D721Med (cell line): ENCODE data around the gene MAP4.

Experiments
- DNase-seq: peaks from one replicate; pipeline ENCODE4 v3.0.0; 2011; ENCODE audit warnings: low spot score; ENCODE audit not compliant: insufficient read length
- FAIRE-seq: peaks from 2 replicates; lab custom pipeline; 2011; peaks lifted over from hg19 to GRCh38; lab: Jason Lieb, UNC
- TF ChIP-seq, protein P1 (sequence below): IDR thresholded peaks from 2 replicates; pipeline ENCODE4 v1.5.1; 2012; ENCODE audit warnings: mild to moderate bottlenecking, control low read depth; ENCODE audit not compliant: insufficient read depth; ENCODE audit errors: missing control alignments

The MAP4 gene

DNA sequence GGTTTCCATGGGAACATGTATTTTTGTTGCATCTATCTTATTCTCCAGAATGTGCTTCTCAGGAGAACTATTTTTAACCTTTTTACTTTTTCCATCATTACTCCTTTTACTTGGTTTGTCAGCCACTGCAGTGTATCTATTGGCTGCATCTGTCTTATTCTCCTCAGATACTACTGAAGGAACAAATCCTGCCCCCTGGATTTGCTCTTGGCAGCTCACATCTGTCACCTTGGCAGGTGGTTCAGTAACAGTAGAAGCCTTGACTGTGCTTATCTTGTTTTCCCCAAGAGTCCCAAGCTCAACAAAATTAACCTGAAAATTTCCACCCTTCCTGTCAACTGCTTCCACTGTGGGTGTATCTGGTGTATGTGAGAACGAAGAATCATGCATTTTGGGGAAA, 106.0 kb downstream of the MAP4 start:
- no peak for DNase-seq
- FAIRE-seq = no peak
- TF ChIP-seq, protein P1, sequence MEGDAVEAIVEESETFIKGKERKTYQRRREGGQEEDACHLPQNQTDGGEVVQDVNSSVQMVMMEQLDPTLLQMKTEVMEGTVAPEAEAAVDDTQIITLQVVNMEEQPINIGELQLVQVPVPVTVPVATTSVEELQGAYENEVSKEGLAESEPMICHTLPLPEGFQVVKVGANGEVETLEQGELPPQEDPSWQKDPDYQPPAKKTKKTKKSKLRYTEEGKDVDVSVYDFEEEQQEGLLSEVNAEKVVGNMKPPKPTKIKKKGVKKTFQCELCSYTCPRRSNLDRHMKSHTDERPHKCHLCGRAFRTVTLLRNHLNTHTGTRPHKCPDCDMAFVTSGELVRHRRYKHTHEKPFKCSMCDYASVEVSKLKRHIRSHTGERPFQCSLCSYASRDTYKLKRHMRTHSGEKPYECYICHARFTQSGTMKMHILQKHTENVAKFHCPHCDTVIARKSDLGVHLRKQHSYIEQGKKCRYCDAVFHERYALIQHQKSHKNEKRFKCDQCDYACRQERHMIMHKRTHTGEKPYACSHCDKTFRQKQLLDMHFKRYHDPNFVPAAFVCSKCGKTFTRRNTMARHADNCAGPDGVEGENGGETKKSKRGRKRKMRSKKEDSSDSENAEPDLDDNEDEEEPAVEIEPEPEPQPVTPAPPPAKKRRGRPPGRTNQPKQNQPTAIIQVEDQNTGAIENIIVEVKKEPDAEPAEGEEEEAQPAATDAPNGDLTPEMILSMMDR = no peak

DNA sequence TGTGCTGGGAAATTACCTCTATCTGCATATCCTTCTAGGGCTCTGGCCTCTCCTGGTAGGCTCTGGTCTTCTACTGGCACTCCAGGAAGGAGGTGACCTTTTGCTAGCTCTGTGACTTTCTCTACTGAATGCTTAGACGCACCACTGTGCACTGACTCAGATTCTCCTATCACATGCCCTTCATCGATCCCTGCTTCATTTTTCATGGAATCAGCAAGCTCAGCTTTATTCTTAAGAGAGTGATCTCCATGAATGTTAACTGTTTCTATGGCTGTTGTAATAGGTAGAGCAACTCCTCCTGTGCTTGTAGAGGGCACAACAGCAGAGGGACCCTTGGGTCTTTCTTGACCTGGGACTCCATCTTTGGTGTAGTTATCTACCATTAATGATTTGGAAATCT, 106.6 kb downstream of the MAP4 start:
- DNase-seq (no peak), FAIRE-seq (no peak)
- TF ChIP-seq, protein P1 = no peak

DNA sequence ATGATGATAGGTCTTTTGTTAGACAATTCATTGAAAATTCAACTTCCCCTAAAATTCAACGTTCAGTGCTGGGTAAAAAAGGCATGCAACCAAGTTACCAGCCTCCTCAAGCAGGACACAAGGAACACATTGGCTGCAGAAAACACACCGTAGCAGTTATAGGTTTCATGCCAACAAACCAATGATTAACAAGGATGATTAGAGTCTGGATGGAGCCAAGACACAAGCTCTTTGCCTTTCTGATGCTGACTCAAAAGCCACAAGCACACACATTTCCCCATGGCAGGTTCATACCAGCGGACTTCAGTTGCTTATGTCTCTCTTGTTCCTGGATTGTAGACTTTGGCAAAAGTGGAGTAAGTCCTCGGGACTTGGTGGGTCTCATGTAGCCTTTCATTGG, 107.5 kb downstream of the MAP4 start:
- TF ChIP-seq, protein P1 = no peak
- no peak for FAIRE-seq
- no peak for DNase-seq

DNA sequence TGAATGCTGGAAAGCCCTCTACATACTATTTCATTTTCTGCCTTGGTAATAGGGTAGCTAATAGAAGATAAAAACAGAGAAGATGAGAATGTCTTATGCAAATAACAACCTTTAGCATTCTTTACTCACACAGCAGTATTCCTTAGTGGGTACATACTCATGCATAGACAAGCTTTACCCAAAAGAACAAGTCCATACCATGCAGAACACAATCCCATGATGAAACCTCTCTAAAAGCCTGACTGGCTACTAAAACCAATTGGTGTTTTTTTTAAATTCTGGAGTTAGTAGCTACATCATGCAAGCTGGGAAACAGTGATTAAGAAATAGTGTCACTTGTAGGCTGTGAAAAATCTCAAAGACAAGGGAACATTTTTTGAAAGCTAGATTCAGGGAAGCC, 108.4 kb downstream of the MAP4 start:
- TF ChIP-seq, protein P1 = no peak
- DNase-seq (no peak), FAIRE-seq (no peak)

DNA sequence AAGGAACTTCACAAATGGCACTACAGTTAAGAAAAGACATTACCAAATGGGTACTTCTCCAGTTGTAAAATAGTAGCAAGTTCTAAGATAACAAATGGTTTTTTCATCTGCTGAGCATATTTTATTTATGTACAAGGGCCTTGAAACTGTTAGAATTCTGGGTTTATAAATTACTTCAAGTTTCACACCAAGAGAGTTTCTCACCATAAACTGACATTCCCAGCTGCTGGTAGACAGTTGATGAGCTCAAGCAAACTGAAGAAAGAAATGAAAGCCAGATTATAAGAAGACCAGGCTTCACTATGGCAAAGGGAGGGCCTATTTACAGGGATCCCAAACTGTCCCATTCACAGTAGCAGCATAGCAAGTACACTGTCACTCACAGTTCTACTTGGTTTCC, 113.5 kb downstream of the MAP4 start:
- FAIRE-seq = no peak
- DNase-seq = no peak
- TF ChIP-seq, protein P1 = no peak

DNA sequence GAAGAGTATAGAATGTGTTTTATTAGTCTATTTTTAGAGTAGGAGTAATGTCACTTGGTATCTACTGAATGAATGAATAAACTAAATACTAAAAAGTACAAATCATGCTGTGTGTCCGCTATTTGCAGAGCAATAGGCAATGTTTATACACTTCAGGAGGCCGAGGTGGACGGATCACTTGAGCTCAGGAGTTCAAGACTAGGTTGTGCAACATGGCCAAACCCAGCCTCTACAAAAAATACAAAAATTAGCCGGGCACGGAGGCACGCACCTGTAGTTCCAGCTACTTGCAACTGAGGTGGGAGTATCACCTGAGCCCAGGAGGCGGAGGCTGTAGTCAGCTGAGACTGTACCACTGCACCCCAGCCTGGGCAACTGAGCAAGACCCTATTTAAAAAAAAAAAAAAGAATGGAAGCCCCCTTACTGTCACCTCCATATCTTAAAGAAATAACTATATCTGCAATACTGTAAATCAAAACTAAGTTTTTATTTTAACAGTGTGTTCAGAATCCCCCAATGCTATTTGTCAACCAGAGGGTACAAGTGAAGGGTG, 114.9 kb downstream of the MAP4 start:
- FAIRE-seq = no peak

DNA sequence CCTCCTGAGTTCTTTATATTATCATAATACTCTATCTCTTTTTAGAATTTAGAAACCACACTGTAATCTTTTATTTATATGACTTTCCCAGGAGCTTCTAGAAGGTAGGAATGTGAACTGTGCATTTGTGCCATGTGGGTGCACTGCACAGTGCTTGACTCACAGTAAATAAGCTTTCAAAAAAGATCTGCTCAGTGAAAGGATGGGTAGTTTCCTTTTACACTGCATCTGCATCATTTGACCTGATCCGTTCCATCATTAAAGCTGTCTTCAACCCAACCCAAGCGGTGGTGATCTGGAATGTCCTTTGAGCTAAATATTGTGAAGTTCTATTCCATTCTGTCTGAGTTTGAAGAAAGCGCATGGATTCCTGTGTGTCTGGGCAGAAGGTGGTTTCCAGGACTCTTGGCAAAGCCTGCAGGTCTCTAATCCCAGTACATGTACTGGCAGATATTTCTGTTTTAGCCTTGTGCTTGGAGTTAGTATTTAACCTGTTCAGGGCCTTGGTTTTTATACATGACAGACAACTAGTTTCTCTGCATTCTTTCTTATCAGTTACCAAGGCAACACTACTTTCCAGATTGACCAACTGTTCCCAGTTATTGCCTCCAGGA, 116.6 kb downstream of the MAP4 start:
- no peak for FAIRE-seq
- TF ChIP-seq, protein P1 = no peak
- DNase-seq = no peak

More for the DNA sequence above, 114.9 kb downstream of the MAP4 start:
- DNase-seq = no peak
- TF ChIP-seq, protein P1 = no peak
